ENCODE measurements around the gene PDE10A.

Gene PDE10A

GRCh38 chr6:165300422-165300936, 362.6 kb downstream of the PDE10A start:
- in situ Hi-C loops (cut with MboI; ENCODE audit: low sequenced_read_pairs) = no loop called here

GRCh38 chr6:165298875-165299274, 364.2 kb downstream of the PDE10A start:
- in situ Hi-C loops (cut with MboI; ENCODE audit: low sequenced_read_pairs) = no loop called here

GRCh38 chr6:165298402-165298801, 364.6 kb downstream of the PDE10A start:
- in situ Hi-C loops (cut with MboI; ENCODE audit: low sequenced_read_pairs) = no loop called here

- in situ Hi-C loops (cut with MboI; ENCODE audit: low sequenced_read_pairs) = no loop called here
Observed at GRCh38 chr6:165292657-165293056, 370.4 kb downstream of the PDE10A start.
